HepG2 (cell line): ENCODE results near the gene PRR14. TPM values are rescaled to one million over a fixed set of nuclear protein-coding genes. Genes with fewer than 3 reads are reported as not detected.
A peak's percentile ranks its signal among the peaks of the same experiment; 100 is the strongest.

Experiments
- ATAD3A ChIP-seq: sonication (generic); formaldehyde crosslinking; IDR thresholded peaks from 2 replicates; pipeline ENCODE4 v1.4.0; 2020; ENCODE audit warnings: missing genetic modification reagents
- CREB1 ChIP-seq, 2 experiments: fragments of 450-650 bp in 1 of 2; IDR thresholded peaks; 2 replicates each; pipeline ENCODE4 v1.6.1; 2016 to 2017; ENCODE audit warnings: control low read depth in 1 of 2, mild to moderate bottlenecking in 1 of 2, missing compliant biosample characterization in 1 of 2, missing genetic modification characterization in 1 of 2
- MED1 ChIP-seq: sonication (generic); formaldehyde crosslinking; IDR thresholded peaks from 2 replicates; pipeline ENCODE4 v1.4.0; 2020; ENCODE audit warnings: missing genetic modification reagents
- NR2F6 ChIP-seq, 2 experiments: IDR thresholded peaks; 2 replicates each; pipeline ENCODE4 v1.6.1; 2016; ENCODE audit warnings: antibody characterized with exemption in 1 of 2, mild to moderate bottlenecking in 1 of 2
- RFXANK ChIP-seq: IDR thresholded peaks from 2 replicates; pipeline ENCODE4 v1.6.1; 2016
- YEATS2 ChIP-seq: sonication (generic); formaldehyde crosslinking; IDR thresholded peaks from 2 replicates; pipeline ENCODE4 v1.4.0; 2020; ENCODE audit warnings: missing genetic modification reagents, borderline replicate concordance
- ZNF34 ChIP-seq: sonication (generic); formaldehyde crosslinking; IDR thresholded peaks from 2 replicates; pipeline ENCODE4 v1.4.0; 2020; ENCODE audit warnings: mild to moderate bottlenecking, missing genetic modification reagents, borderline replicate concordance
- ZNF773 ChIP-seq: sonication (generic); formaldehyde crosslinking; IDR thresholded peaks from 2 replicates; pipeline ENCODE4 v1.4.0; 2020; ENCODE audit warnings: missing genetic modification reagents, borderline replicate concordance
- ZNF775 ChIP-seq: sonication (generic); formaldehyde crosslinking; IDR thresholded peaks from 2 replicates; pipeline ENCODE4 v1.4.0; 2020; ENCODE audit warnings: missing genetic modification reagents, mild to moderate bottlenecking, moderate library complexity, borderline replicate concordance
- polyA plus RNA-seq, 8 experiments: library from polyadenylated mRNA; depleted of rRNA in 3 of 8; stranded (reverse) in 7 of 8; unstranded in 1 of 8; fragments of >200 nt; fragmentation: Illumina TruSeq in 4 of 8; extraction: Trizol in 4 of 8; gene quantifications; 2 replicates each; pipeline versions ENCODE4 v1.2.1 to v1.2.3, GENCODE V29; 2011 to 2016; ENCODE audit warnings: low read depth in 4 of 8, missing spikeins in 1 of 8, mixed read lengths in 1 of 8; ENCODE audit not compliant: insufficient read depth in 1 of 8
- total RNA-seq, 5 experiments: library from RNA; depleted of rRNA; stranded (reverse); fragments of >200 nt; fragmentation: Illumina TruSeq; extraction: Trizol; gene quantifications; 2 replicates each; pipeline ENCODE4 v1.2.3, GENCODE V29; 2016; ENCODE audit warnings: low read depth in 1 of 5
- TF ChIP-seq, protein P1 (sequence below): sonication (generic); formaldehyde crosslinking; IDR thresholded peaks from 2 replicates; pipeline ENCODE4 v1.4.0; 2020; ENCODE audit warnings: missing genetic modification reagents, borderline replicate concordance
- TF ChIP-seq, protein P2 (sequence below): sonication (generic); formaldehyde crosslinking; IDR thresholded peaks from 2 replicates; pipeline ENCODE4 v1.5.1; 2020; ENCODE audit warnings: mild to moderate bottlenecking, missing genetic modification reagents, moderate library complexity
- TF ChIP-seq, protein P3 (sequence below): sonication (generic); formaldehyde crosslinking; IDR thresholded peaks from 2 replicates; pipeline ENCODE4 v1.4.0; 2020; ENCODE audit warnings: missing genetic modification reagents
- TF ChIP-seq, protein P4 (sequence below), 2 experiments: IDR thresholded peaks; 2 replicates each; pipeline ENCODE4 v1.6.1; 2011 to 2012; ENCODE audit warnings: low read length in 2 of 2, borderline replicate concordance in 1 of 2, low read depth in 1 of 2, mild to moderate bottlenecking in 1 of 2, moderate library complexity in 1 of 2

Gene PRR14
- total and polyA plus RNA-seq, 2 of the 13 experiments (the other 11 are each of a cell fraction or from before 2014, with no cell fraction given) = 8.4 to 11.0 TPM

DNA sequence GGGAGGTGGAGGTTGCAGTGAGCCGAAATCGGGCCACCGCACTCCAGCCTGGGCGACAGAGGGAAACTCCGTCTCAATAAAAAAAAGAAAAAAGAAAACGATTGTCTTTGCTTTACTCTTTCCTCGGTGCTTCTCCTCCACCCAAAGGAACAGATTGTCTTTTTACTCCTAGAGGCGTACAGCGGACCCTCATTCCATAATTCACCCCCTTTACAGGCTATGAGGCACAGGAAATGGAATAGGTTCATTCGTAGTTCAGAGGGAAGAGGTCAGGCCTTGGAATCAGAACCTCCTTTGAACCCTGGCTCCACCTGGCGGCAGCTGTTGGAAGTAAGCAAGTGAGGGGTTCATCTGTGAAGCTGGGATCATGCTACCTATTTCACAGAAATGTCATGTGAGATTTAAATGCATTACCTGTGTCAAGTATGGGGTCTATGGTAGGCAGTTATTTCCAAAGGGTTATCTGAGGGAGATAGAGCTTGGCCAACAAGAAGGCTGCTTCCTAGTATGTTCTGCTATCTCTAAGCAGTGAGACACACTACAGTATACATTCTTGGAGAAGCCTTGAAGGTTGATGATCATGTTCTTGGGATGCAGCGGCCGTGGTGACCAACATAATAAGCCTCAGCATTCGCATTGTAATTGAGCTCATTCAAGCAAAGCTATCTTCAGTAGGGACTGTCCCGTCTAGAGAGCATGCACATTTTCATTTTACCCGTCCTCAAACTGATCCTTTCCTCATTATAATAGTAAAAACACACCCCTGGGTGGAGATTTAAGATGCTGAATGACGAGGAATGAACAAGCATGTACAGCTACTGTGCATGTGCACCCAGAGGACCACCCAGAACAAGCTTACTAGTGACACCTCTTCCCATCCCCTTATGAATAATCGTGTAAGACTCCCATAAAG lies 21.9 kb upstream of the PRR14 start (continued):
- TF ChIP-seq, protein P1, sequence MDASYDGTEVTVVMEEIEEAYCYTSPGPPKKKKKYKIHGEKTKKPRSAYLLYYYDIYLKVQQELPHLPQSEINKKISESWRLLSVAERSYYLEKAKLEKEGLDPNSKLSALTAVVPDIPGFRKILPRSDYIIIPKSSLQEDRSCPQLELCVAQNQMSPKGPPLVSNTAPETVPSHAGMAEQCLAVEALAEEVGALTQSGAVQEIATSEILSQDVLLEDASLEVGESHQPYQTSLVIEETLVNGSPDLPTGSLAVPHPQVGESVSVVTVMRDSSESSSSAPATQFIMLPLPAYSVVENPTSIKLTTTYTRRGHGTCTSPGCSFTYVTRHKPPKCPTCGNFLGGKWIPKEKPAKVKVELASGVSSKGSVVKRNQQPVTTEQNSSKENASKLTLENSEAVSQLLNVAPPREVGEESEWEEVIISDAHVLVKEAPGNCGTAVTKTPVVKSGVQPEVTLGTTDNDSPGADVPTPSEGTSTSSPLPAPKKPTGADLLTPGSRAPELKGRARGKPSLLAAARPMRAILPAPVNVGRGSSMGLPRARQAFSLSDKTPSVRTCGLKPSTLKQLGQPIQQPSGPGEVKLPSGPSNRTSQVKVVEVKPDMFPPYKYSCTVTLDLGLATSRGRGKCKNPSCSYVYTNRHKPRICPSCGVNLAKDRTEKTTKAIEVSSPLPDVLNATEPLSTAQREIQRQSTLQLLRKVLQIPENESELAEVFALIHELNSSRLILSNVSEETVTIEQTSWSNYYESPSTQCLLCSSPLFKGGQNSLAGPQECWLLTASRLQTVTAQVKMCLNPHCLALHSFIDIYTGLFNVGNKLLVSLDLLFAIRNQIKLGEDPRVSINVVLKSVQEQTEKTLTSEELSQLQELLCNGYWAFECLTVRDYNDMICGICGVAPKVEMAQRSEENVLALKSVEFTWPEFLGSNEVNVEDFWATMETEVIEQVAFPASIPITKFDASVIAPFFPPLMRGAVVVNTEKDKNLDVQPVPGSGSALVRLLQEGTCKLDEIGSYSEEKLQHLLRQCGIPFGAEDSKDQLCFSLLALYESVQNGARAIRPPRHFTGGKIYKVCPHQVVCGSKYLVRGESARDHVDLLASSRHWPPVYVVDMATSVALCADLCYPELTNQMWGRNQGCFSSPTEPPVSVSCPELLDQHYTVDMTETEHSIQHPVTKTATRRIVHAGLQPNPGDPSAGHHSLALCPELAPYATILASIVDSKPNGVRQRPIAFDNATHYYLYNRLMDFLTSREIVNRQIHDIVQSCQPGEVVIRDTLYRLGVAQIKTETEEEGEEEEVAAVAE = peak; percentile 79; the same call in 1 of the 2 replicates
- TF ChIP-seq ZNF775 (CRISPR knock-in tag) (no peak), CREB1 (IDR thresholded peaks at IDR 0.05) (no peak), CREB1 (CRISPR knock-in tag; IDR thresholded peaks at IDR 0.05) (peak; percentile 46; the same call in 1 of the 2 replicates), MED1 (CRISPR knock-in tag) (peak; percentile 48), NR2F6 (IDR thresholded peaks at IDR 0.05) (peak; percentile 70), NR2F6 (CRISPR knock-in tag; IDR thresholded peaks at IDR 0.05) (peak; percentile 77), RFXANK (CRISPR knock-in tag) (0 out of 2 replicates have a peak, but pooled peaks have one; percentile 39), YEATS2 (CRISPR knock-in tag) (peak; percentile 43; the same call in 1 of the 2 replicates), ATAD3A (no peak), ZNF773 (CRISPR knock-in tag) (no peak), ZNF34 (0 out of 2 replicates have a peak, but pooled peaks have one; percentile 58)
- TF ChIP-seq, protein P2, sequence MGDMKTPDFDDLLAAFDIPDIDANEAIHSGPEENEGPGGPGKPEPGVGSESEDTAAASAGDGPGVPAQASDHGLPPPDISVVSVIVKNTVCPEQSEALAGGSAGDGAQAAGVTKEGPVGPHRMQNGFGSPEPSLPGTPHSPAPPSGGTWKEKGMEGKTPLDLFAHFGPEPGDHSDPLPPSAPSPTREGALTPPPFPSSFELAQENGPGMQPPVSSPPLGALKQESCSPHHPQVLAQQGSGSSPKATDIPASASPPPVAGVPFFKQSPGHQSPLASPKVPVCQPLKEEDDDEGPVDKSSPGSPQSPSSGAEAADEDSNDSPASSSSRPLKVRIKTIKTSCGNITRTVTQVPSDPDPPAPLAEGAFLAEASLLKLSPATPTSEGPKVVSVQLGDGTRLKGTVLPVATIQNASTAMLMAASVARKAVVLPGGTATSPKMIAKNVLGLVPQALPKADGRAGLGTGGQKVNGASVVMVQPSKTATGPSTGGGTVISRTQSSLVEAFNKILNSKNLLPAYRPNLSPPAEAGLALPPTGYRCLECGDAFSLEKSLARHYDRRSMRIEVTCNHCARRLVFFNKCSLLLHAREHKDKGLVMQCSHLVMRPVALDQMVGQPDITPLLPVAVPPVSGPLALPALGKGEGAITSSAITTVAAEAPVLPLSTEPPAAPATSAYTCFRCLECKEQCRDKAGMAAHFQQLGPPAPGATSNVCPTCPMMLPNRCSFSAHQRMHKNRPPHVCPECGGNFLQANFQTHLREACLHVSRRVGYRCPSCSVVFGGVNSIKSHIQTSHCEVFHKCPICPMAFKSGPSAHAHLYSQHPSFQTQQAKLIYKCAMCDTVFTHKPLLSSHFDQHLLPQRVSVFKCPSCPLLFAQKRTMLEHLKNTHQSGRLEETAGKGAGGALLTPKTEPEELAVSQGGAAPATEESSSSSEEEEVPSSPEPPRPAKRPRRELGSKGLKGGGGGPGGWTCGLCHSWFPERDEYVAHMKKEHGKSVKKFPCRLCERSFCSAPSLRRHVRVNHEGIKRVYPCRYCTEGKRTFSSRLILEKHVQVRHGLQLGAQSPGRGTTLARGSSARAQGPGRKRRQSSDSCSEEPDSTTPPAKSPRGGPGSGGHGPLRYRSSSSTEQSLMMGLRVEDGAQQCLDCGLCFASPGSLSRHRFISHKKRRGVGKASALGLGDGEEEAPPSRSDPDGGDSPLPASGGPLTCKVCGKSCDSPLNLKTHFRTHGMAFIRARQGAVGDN (CRISPR knock-in tag) = peak; percentile 21; the same call in 1 of the 2 replicates
- TF ChIP-seq, protein P3, sequence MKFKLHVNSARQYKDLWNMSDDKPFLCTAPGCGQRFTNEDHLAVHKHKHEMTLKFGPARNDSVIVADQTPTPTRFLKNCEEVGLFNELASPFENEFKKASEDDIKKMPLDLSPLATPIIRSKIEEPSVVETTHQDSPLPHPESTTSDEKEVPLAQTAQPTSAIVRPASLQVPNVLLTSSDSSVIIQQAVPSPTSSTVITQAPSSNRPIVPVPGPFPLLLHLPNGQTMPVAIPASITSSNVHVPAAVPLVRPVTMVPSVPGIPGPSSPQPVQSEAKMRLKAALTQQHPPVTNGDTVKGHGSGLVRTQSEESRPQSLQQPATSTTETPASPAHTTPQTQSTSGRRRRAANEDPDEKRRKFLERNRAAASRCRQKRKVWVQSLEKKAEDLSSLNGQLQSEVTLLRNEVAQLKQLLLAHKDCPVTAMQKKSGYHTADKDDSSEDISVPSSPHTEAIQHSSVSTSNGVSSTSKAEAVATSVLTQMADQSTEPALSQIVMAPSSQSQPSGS = peak; percentile 24; the same call in 1 of the 2 replicates
- TF ChIP-seq, protein P4, sequence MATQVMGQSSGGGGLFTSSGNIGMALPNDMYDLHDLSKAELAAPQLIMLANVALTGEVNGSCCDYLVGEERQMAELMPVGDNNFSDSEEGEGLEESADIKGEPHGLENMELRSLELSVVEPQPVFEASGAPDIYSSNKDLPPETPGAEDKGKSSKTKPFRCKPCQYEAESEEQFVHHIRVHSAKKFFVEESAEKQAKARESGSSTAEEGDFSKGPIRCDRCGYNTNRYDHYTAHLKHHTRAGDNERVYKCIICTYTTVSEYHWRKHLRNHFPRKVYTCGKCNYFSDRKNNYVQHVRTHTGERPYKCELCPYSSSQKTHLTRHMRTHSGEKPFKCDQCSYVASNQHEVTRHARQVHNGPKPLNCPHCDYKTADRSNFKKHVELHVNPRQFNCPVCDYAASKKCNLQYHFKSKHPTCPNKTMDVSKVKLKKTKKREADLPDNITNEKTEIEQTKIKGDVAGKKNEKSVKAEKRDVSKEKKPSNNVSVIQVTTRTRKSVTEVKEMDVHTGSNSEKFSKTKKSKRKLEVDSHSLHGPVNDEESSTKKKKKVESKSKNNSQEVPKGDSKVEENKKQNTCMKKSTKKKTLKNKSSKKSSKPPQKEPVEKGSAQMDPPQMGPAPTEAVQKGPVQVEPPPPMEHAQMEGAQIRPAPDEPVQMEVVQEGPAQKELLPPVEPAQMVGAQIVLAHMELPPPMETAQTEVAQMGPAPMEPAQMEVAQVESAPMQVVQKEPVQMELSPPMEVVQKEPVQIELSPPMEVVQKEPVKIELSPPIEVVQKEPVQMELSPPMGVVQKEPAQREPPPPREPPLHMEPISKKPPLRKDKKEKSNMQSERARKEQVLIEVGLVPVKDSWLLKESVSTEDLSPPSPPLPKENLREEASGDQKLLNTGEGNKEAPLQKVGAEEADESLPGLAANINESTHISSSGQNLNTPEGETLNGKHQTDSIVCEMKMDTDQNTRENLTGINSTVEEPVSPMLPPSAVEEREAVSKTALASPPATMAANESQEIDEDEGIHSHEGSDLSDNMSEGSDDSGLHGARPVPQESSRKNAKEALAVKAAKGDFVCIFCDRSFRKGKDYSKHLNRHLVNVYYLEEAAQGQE (IDR thresholded peaks at IDR 0.05; ENCODE audit: borderline replicate concordance in 1 of 2, low read depth in 1 of 2, low read length in 2 of 2) = no peak
